HFFc6 (cell line): Measurements from ENCODE around the gene PTGER1. TPM values are rescaled to one million over a fixed set of nuclear protein-coding genes. Genes with fewer than 3 reads are reported as not detected.

Experiments
- DNase-seq: peaks from one replicate; pipeline ENCODE4 v3.0.0-alpha.2; 2018
- H3K27ac Mint-ChIP-seq: 2 replicates; pipeline ENCODE4 v1.8.0; 2020; ENCODE audit warnings: mild to moderate bottlenecking, mixed read lengths
- H3K27me3 Mint-ChIP-seq: 2 replicates; pipeline ENCODE4 v1.8.0; 2021; ENCODE audit warnings: mild to moderate bottlenecking, moderate library complexity, mixed read lengths; ENCODE audit not compliant: insufficient read depth
- H3K36me3 Mint-ChIP-seq: 2 replicates; pipeline ENCODE4 v1.8.0; 2021; ENCODE audit warnings: low read depth, mixed read lengths
- H3K4me1 Mint-ChIP-seq: 2 replicates; pipeline ENCODE4 v1.8.0; 2020; ENCODE audit warnings: low read depth, mixed read lengths
- H3K4me3 Mint-ChIP-seq: 2 replicates; pipeline ENCODE4 v1.8.0; 2020; ENCODE audit warnings: mild to moderate bottlenecking, moderate library complexity, mixed read lengths
- H3K9me3 Mint-ChIP-seq: 2 replicates; pipeline ENCODE4 v1.8.0; 2020; ENCODE audit warnings: mild to moderate bottlenecking, mixed read lengths
- CTCF ChIP-seq: fragments of 200-600 bp; sonication (generic); IDR thresholded peaks from 2 replicates; pipeline ENCODE4 v1.5.0; 2021; ENCODE audit warnings: antibody characterized with exemption, mild to moderate bottlenecking
- total RNA-seq, 6 experiments: library from RNA; stranded (reverse); fragmentation: NEBNext Ultra II Directional; extraction: Animal tissue kit (Norgen Biotek cat#: 25700); gene quantifications; 2 replicates in 1 of 6; 3 replicates in 5 of 6; pipeline ENCODE4 v1.2.3, GENCODE V29; 2021

Gene PTGER1
- total RNA-seq, 6 experiments from 2014 or later: 0.41 to 4.1 (median 0.62) TPM

- H3K27ac Mint-ChIP-seq: peak overlapping the region; percentile 76
- DNase-seq: no peak
- peak overlapping the region; percentile 76 for H3K4me3 Mint-ChIP-seq
- peaks cover 2% of the 10 kb centered on the region; the same call in 1 of the 2 replicates for H3K27me3 Mint-ChIP-seq
- no peaks in the 10 kb centered on the region for H3K36me3 Mint-ChIP-seq
- H3K9me3 Mint-ChIP-seq: no peaks in the 10 kb centered on the region
- H3K4me1 Mint-ChIP-seq: peaks cover 34% of the 10 kb centered on the region
- no peak for TF ChIP-seq CTCF
Measured at GRCh38 chr19:14435320-14436050, 39.7 kb downstream of the PTGER1 start.

DNA sequence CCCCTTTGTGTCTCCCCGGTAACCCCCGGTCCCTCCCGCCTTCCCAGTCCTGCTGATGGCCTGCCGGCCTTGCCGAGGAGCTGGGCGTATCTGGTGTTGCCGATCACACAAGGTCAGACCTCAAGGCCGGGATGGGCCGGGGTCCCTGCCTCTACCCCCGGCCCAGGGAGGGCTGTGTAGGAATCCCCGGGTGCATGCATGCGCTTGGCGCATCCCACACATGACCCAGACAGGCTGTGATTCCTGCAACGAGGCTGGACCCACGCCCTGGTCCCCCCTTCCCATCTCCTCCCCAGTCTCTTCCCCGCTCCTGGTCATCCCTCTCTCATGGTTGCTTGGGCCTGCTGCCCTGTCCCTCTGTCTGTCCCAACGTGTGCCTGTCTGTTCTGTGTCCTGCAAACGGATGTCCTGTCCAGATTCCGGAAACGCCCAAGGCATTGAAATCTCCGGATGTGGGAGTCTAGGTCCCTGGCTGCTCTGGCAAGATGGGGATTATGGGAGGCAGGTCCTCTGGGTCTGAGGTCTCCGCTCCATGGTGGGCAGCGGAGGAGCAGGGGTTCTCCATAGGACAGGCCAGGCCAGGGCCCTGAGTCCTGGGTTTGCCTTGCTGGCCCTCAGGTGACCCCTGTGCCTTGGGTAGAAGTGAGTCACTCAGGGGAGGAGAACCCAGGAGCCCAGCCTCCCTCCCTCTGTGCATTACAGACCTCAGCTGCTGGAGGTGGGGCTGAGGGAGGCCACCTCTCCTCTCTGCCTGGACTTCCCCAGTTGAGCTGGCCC, 40.4 kb downstream of the PTGER1 start:
- H3K9me3 Mint-ChIP-seq: no peaks in the 10 kb centered on the region
- H3K36me3 Mint-ChIP-seq: no peaks in the 10 kb centered on the region
- peak; percentile 54 for DNase-seq
- H3K27me3 Mint-ChIP-seq: peaks cover 2% of the 10 kb centered on the region; the same call in 1 of the 2 replicates
- H3K27ac Mint-ChIP-seq: peak overlapping the region; percentile 76
- H3K4me1 Mint-ChIP-seq: peaks cover 27% of the 10 kb centered on the region
- peak overlapping the region; percentile 76 for H3K4me3 Mint-ChIP-seq
- TF ChIP-seq CTCF: no peak

- H3K36me3 Mint-ChIP-seq: no peaks in the 10 kb centered on the region
- peak overlapping the region; percentile 76 for H3K27ac Mint-ChIP-seq
- peaks cover 20% of the 10 kb centered on the region for H3K4me1 Mint-ChIP-seq
- TF ChIP-seq CTCF: 0 out of 2 replicates have a peak, but pooled peaks have one; percentile 17
- no peak for DNase-seq
- H3K27me3 Mint-ChIP-seq: no peaks in the 10 kb centered on the region
- peak overlapping the region; percentile 76 for H3K4me3 Mint-ChIP-seq
- no peaks in the 10 kb centered on the region for H3K9me3 Mint-ChIP-seq
Measured at GRCh38 chr19:14433554-14434501, 41.3 kb downstream of the PTGER1 start.

DNA sequence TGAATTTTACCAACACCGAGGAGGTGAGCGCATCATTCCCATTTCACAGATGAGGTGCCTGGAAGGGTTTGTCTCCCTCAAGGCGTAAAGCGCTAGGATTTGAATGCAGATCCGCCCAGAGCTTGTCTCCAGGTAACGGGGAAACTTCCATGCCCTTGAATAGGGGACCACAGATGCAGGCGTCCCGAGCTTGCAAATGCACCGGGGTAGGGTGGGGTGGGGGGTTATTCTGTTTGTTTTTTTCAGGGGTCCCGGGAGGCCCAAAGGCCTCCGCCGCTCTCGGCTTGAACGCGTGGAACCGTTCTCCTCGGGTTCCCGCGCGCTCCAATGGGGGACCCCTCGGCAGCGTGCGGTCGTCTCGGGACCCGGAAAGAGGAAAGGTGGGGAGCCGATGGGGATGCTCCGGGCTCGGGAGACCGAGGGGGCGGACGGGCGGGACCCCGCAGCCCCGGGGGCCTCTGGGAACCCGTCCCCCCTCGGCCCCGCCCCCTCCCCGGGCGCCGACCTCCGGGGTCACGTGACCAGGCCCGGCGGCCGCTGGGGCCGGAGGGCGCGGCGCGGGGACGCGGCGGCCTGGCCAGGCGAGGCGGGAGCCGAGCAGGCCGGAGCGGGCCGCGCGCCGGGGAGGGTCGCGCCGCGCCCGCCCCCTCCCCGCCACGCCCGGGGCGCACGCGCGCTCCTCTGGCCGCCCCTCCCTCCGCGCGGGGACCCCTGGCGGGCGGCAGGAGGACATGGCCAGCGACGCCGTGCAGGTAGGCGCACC, 42.2 kb downstream of the PTGER1 start, which contains the start of gene PKN1:
Gene PKN1 (plus strand): TSS at position 516 of the 763 bp plus-strand sequence. CDS start 216 bp downstream, at position 732.
- DNase-seq: no peak
- Mint-ChIP-seq H3K36me3 (no peaks in the 10 kb centered on the region), H3K4me3 (peak within 1 kb of the TSS; percentile 80), H3K27me3 (no peaks in the 10 kb centered on the region), H3K27ac (peak within 1 kb of the TSS; percentile 76), H3K9me3 (no peaks in the 10 kb centered on the region), H3K4me1 (peaks cover 20% of the 10 kb centered on the region)
- no peak for TF ChIP-seq CTCF
